Activated CD4-positive, alpha-beta T cell treated with anti-CD3 and anti-CD28 coated beads for 36 hours (primary cell): ENCODE results near the gene LTK. TPM values are rescaled to one million over a fixed set of nuclear protein-coding genes. Genes with fewer than 3 reads are reported as not detected.

ENCODE experiments used
- ATAC-seq: fragments of 200-7000 bp; cut with Tn5 transposase; one replicate; pipeline ENCODE4 v1.10.0; 2021; ENCODE audit warnings: mild to moderate bottlenecking, moderate library complexity
- CTCF ChIA-PET: fragments of 350-600 bp; sonication (Branson Sonifier 250); formaldehyde crosslinking; loops from one replicate; lab custom pipeline; 2021; ENCODE audit warnings: antibody characterized with exemption; lab: Charles Lee
- POLR2A ChIA-PET: fragments of 350-600 bp; sonication (Branson Sonifier 250); formaldehyde crosslinking; loops from one replicate; lab custom pipeline; 2021; ENCODE audit warnings: antibody characterized with exemption, inconsistent platforms; lab: Charles Lee
- DNase-seq: peaks from one replicate; pipeline ENCODE4 v3.0.0-alpha.2; 2020
- H3K27ac Mint-ChIP-seq: one replicate; pipeline ENCODE4 v1.8.0; 2021; ENCODE audit warnings: mixed read lengths
- H3K27me3 Mint-ChIP-seq: one replicate; pipeline ENCODE4 v1.8.0; 2021; ENCODE audit warnings: mixed read lengths
- H3K36me3 Mint-ChIP-seq: one replicate; pipeline ENCODE4 v1.8.0; 2021; ENCODE audit warnings: low read depth, mixed read lengths
- H3K4me1 Mint-ChIP-seq: one replicate; pipeline ENCODE4 v1.8.0; 2021; ENCODE audit warnings: mixed read lengths
- H3K4me3 Mint-ChIP-seq: one replicate; pipeline ENCODE4 v1.8.0; 2021; ENCODE audit warnings: mild to moderate bottlenecking, moderate library complexity, mixed read lengths
- H3K9me3 Mint-ChIP-seq: one replicate; pipeline ENCODE4 v1.8.0; 2021; ENCODE audit warnings: low read depth, mixed read lengths
- intact Hi-C, 2 experiments: fragments of 100-400 bp; cut with DNase I in 1 of 2; cut with micrococcal nuclease in 1 of 2; formaldehyde crosslinking; loops; one replicate each; pipeline versions ENCODE4 v1.14.2 to v1.15.1; 2022 to 2024; cut with DNase I, micrococcal nuclease
- total RNA-seq, 2 experiments: library from RNA; stranded (reverse); gene quantifications; one replicate each; pipeline ENCODE4 v1.2.3, GENCODE V29; 2021

LTK gene
- total RNA-seq, 2 experiments from 2014 or later, result 0.11 TPM; not detected in 1

DNA sequence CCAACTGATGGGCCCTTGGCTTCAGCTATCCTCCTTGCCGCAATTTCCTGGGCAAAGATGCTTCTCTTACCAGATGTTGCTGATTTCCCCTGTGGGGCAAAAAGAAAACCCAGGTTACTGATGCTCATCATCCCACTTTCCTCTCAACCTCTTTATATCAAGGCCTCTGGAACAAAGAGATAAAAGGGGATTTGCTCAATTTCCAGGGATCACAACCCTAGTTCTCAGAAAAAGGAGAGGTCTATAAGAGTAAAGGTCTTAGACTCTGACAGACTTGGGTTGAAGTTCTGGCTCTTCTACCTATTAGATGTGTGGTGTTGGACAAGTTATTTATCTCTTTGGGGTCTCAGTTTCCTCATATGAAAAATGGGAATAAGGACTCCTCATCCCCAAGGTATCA is 21.9 kb upstream of the LTK start:
- ATAC-seq, result no peak
- peaks cover 25% of the 10 kb centered on the region for H3K36me3 Mint-ChIP-seq
- H3K27me3 Mint-ChIP-seq, result no peaks in the 10 kb centered on the region
- no peak overlapping the region for H3K27ac Mint-ChIP-seq
- no peaks in the 10 kb centered on the region for H3K9me3 Mint-ChIP-seq
- ChIA-PET CTCF (interaction anchor here (1.1 kb wide), 1 partner anchor 14 kb away, joined by 3 read pairs; no protein-coding TSS in a partner anchor), POLR2A (no interaction called here)
- intact Hi-C loops, result no loop called here
- H3K4me3 Mint-ChIP-seq, result no peak overlapping the region
- no peaks in the 10 kb centered on the region for H3K4me1 Mint-ChIP-seq
- no peak for DNase-seq

DNA sequence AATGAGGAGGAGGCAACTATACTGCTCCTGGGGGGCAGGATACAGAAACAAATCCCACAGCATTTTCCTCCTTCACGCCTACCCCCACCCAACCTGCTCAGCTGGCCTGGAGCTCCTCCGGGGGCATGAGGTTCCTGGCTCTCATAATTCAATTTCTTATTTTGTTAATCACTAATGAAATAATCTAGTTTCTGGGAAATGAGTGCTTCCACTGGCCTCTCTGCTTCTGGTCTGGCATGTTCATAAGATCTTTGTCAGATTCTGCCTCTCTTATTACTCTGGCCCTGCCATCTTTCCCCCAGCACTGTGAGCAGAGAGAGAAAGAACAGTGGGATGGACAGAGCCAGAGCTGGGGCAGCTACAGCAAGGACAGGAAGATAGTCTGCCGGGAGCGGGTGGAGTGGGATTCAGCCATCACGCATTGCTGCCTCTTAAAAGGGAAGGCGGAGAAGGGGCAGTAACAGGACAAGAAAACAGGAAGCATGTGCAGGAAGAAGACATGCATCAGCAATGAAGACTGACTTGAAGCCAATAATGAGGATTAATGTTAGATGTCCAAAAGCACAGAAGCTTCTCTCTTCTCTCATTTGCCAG is 16.8 kb upstream of the LTK start:
- DNase-seq, result no peak
- H3K27ac Mint-ChIP-seq, result no peak overlapping the region
- H3K9me3 Mint-ChIP-seq, result no peaks in the 10 kb centered on the region
- intact Hi-C loops, result no loop called here
- no peaks in the 10 kb centered on the region for H3K27me3 Mint-ChIP-seq
- peaks cover 41% of the 10 kb centered on the region for H3K36me3 Mint-ChIP-seq
- no peak overlapping the region for H3K4me3 Mint-ChIP-seq
- H3K4me1 Mint-ChIP-seq, result no peaks in the 10 kb centered on the region
- ChIA-PET CTCF (interaction anchor here (1.2 kb wide), 1 partner anchor 65 kb away, joined by 6 read pairs; no protein-coding TSS in a partner anchor), POLR2A (no interaction called here)
- no peak for ATAC-seq

DNA sequence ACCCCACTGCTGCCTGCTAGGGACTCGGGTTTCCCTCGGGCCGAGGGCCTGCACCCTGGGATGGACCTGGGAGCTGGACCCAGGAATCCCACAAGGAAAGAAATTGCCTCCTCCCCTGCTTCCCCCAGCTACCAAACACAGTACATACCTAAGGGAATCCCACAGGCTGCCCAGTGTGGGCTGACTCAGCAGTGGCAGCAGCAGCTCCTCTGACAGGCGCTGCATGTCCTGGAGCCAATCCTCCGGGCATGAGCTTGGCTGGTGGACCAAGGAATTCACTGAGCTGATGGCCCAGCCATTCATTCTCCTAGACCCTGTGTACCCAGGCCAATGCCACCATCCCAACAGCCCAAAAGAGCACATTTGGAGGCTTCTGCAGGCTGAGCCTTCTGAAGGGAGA is 9.5 kb upstream of the LTK start:
- intact Hi-C loops, result no loop called here
- Mint-ChIP-seq H3K9me3 (no peaks in the 10 kb centered on the region), H3K4me3 (no peak overlapping the region), H3K36me3 (peaks cover 33% of the 10 kb centered on the region), H3K4me1 (no peaks in the 10 kb centered on the region), H3K27me3 (no peaks in the 10 kb centered on the region), H3K27ac (no peak overlapping the region)
- no peak for DNase-seq
- CTCF ChIA-PET, result interaction anchor here (0.7 kb wide), 1 partner anchor 33 kb away, joined by 6 read pairs; no protein-coding TSS in a partner anchor
- POLR2A ChIA-PET, result no interaction called here
- ATAC-seq, result no peak

DNA sequence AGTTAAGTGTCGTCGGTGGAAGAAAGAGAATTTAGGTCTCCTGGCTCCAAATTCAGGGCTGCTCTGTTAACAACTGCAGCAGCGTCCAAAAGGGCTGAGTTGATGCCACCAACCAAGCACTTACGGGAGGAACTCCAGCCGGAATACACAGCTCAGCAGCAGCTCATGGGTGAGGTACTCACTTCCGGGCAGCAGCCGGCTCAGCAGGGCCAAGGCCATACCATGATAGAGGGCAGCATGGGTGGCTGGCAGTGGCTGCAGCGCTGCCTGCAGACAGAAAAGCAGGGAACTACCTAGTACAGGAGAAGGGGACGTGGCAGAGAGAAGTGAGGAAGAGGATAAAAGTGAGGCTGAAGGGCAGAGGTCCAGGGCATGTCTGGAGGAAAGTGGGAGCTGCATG is 8.0 kb upstream of the LTK start:
- POLR2A ChIA-PET, result no interaction called here
- no peak for DNase-seq
- H3K36me3 Mint-ChIP-seq, result peaks cover 28% of the 10 kb centered on the region
- no peaks in the 10 kb centered on the region for H3K4me1 Mint-ChIP-seq
- no peak for ATAC-seq
- H3K27ac Mint-ChIP-seq, result no peak overlapping the region
- H3K27me3 Mint-ChIP-seq, result no peaks in the 10 kb centered on the region
- intact Hi-C loops, result no loop called here
- H3K9me3 Mint-ChIP-seq, result no peaks in the 10 kb centered on the region
- no peak overlapping the region for H3K4me3 Mint-ChIP-seq
- CTCF ChIA-PET, result interaction anchor here (1.1 kb wide), 1 partner anchor 14 kb away, joined by 3 read pairs; no protein-coding TSS in a partner anchor

DNA sequence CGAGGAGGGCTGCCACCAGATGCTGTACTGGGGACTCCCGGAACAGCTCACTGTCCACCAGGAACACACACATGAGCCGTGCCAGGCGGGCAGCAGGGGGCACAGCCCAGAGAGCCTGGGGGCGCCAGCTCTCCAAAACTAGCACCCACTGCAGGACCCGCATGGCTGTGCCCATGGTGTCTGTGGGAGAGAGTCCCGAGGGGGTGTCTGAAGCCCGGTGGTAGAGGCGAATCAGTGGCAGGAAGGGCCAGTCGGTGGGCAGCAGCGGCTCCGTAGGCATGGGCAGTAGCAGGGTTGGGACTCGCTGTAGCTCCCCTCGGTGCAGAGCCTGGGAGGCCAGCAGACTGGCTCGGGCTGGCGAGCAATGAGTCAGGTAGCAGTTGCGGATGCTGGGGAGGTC is 7.0 kb upstream of the LTK start:
- Mint-ChIP-seq H3K9me3 (no peaks in the 10 kb centered on the region), H3K4me1 (no peaks in the 10 kb centered on the region), H3K36me3 (peaks cover 20% of the 10 kb centered on the region), H3K4me3 (no peak overlapping the region), H3K27me3 (no peaks in the 10 kb centered on the region), H3K27ac (no peak overlapping the region)
- POLR2A ChIA-PET, result no interaction called here
- intact Hi-C loops, result no loop called here
- no peak for DNase-seq
- CTCF ChIA-PET, result interaction anchor here (0.7 kb wide), 1 partner anchor 398 kb away, joined by 3 read pairs; no protein-coding TSS in a partner anchor
- ATAC-seq, result no peak

DNA sequence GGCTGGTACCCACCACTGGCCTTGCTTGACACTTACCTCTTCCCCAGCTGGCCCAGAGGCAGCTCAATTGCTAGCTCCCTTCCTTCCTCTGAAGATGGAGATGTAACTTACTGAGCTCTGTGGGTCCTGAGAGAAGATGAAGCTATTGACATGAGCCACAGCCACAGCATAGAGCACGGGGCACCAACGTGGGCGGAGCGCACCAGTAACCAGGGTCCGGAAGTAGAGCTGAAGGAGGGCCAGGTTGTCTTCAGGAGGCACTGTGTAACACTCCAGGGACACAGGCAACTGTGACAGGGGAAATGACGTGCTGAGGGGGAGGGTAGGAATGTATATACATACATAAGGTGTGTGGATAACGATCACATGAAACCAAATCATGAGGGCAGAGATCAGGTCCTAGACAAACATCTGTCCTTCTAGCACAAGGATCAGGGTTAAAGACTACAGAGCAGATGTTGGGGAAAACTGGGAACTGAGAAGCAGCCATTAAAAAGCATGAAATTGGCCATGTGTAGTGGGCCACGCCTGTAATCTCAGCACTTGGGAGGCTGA is 4.3 kb upstream of the LTK start:
- H3K4me1 Mint-ChIP-seq, result peaks cover 12% of the 10 kb centered on the region
- no peak overlapping the region for H3K27ac Mint-ChIP-seq
- ChIA-PET CTCF (interaction anchor here (0.7 to 1.8 kb wide), 3 partner anchors 52 to 376 kb away, joined by 4 read pairs; no protein-coding TSS in a partner anchor), POLR2A (no interaction called here)
- H3K36me3 Mint-ChIP-seq, result peaks cover 20% of the 10 kb centered on the region
- H3K9me3 Mint-ChIP-seq, result no peaks in the 10 kb centered on the region
- no peak overlapping the region for H3K4me3 Mint-ChIP-seq
- intact Hi-C loops, result no loop called here
- DNase-seq (no peak), ATAC-seq (no peak)
- H3K27me3 Mint-ChIP-seq, result peaks cover 7% of the 10 kb centered on the region

DNA sequence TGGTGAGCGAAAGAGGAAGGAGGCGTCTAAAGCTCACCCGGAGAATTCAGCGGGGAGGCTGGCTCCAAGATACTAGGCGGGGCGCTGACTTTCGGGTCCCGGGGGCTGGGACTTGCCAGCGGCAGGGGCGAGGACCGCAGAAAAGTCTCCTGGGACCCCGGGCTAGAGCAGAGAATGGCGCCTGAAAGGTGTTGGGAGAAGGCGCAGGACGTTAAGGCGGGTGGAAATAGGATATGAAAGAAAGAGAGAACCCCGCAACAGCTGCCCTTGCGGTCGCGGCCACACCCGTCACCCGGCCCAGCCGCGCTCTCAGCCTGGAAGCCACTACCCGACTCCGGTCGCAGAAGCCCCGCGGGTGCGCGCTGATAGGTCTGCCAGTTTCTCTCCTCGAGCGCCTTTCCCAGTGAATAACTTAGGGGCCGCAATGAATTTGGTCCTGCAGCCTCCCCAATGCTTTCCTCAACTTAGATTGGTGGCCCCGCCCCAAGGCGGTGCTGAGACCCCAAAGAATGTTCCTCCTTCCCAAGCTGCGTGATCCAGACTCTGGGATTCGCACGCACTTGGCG is 604 bp downstream of the LTK start:
- H3K9me3 Mint-ChIP-seq, result no peaks in the 10 kb centered on the region
- H3K36me3 Mint-ChIP-seq, result peaks cover 6% of the 10 kb centered on the region
- H3K4me1 Mint-ChIP-seq, result peaks cover 22% of the 10 kb centered on the region
- peaks cover 30% of the 10 kb centered on the region for H3K27me3 Mint-ChIP-seq
- H3K4me3 Mint-ChIP-seq, result peak overlapping the region; percentile 52
- intact Hi-C loops, result loop anchor here in 1 of 2 experiments (1.0 to 2.0 kb wide), 2 partner anchors 11 to 46 kb away; partner anchors contain the start of gene TYRO3
- no peak overlapping the region for H3K27ac Mint-ChIP-seq
- no peak for ATAC-seq
- DNase-seq, result peak; percentile 52
- CTCF ChIA-PET, result interaction anchor here (1.6 kb wide), 1 partner anchor 47 kb away, joined by 17 read pairs; no protein-coding TSS in a partner anchor
- POLR2A ChIA-PET, result interaction anchor here (0.5 kb wide), 1 partner anchor 86 kb away, joined by 6 read pairs; no protein-coding TSS in a partner anchor

DNA sequence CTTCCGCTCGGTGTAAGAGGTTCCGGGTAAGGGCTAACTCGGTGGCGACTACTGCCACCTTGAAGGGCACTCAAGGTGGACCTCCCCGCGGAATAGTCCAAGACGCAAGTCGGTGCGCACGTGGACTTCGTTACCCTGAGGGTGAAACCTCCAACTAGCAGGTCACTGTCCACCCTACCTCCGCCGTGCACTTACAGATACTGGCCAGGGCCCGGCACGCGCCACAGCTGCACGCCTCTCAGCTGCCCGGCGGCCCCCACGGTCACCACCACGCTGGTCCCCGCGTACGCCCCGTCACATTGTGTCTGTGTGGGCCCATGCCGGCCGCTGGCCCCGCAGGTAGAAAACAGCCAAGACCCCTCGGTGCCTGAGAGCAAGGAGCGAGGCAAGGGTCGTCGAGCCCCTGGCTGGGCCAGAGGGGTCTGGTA is 1.1 kb downstream of the LTK start:
- DNase-seq, result no peak
- ATAC-seq, result no peak
- intact Hi-C loops, result loop anchor here in 1 of 2 experiments (1.0 to 2.0 kb wide), 2 partner anchors 10 to 46 kb away; partner anchors contain the start of gene TYRO3
- Mint-ChIP-seq H3K36me3 (peaks cover 6% of the 10 kb centered on the region), H3K27ac (no peak overlapping the region), H3K4me1 (peaks cover 22% of the 10 kb centered on the region), H3K27me3 (peaks cover 32% of the 10 kb centered on the region), H3K4me3 (peak overlapping the region; percentile 52), H3K9me3 (no peaks in the 10 kb centered on the region)
- POLR2A ChIA-PET, result no interaction called here
- CTCF ChIA-PET, result interaction anchor here (1.6 kb wide), 1 partner anchor 47 kb away, joined by 17 read pairs; no protein-coding TSS in a partner anchor

DNA sequence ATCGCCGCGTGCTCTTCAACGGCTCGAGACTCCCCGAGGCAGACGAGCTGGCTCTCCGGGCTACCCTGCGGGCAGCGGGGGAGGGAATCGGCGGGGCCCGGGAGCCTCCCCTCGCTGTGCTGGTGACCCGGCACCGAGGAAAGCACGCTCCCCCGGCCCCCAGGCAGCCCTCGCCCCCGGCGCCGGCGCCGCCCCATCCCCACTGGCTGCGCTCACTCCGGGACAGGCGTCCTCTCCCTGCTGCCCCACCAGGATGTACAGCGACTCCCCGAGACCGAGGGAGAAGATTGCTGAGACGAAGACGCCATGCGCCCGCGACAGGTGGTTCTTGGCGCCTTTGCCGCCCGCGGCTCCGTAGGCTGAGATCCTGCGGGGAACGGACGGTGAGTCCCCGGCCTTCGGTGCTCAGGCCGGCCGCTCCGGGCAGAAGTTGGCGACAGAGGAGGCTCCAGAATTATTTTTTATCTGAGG is 1.7 kb downstream of the LTK start:
- Mint-ChIP-seq H3K27ac (no peak overlapping the region), H3K27me3 (peaks cover 32% of the 10 kb centered on the region), H3K9me3 (no peaks in the 10 kb centered on the region), H3K4me1 (peaks cover 22% of the 10 kb centered on the region), H3K36me3 (peaks cover 4% of the 10 kb centered on the region), H3K4me3 (peak overlapping the region; percentile 52)
- ChIA-PET POLR2A (no interaction called here), CTCF (interaction anchor here (1.1 kb wide), 1 partner anchor 48 kb away, joined by 3 read pairs; no protein-coding TSS in a partner anchor)
- peak; percentile 34 for ATAC-seq
- intact Hi-C loops, result loop anchor here in 1 of 2 experiments (1.0 to 2.0 kb wide), 2 partner anchors 10 to 47 kb away; partner anchors contain the start of gene TYRO3
- peak; percentile 52 for DNase-seq

DNA sequence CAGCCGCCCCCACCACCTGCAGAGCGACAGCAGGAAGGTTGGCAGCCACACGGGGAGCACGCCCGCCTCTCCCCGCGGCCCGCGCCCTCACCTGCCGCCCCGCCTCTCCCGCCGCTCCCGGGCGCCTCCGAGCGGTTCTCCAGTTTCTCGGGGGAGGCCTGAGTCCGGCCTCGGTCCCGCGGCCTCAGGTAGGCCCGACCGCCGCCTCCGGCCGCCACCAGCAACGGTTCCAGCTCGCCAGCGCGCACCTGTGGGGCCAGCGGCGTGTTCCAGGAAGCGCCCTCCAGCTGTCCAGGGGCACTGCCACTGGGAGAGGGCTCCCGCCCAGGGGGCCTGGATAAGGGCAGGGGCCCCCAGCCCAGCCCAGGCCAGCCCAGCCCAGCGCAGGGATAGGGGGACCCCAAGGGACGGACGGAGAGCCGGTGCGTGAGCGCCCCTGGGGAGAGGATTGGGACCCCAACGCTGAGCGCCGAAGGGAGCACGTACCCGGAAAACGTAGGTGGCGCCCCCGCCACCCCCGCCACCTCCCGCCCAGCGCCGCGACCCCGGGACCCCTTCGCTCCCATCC is 2.2 kb downstream of the LTK start:
- Mint-ChIP-seq H3K27ac (no peak overlapping the region), H3K4me3 (no peak overlapping the region), H3K27me3 (peaks cover 32% of the 10 kb centered on the region), H3K4me1 (peaks cover 22% of the 10 kb centered on the region), H3K36me3 (peaks cover 3% of the 10 kb centered on the region), H3K9me3 (no peaks in the 10 kb centered on the region)
- intact Hi-C loops, result no loop called here
- CTCF ChIA-PET, result interaction anchor here (1.1 to 1.2 kb wide), 2 partner anchors 45 to 47 kb away, joined by 3 to 4 read pairs; no protein-coding TSS in a partner anchor
- ATAC-seq (no peak), DNase-seq (no peak)
- POLR2A ChIA-PET, result interaction anchor here (1.3 kb wide), 1 partner anchor 21 kb away, joined by 3 read pairs; no protein-coding TSS in a partner anchor

DNA sequence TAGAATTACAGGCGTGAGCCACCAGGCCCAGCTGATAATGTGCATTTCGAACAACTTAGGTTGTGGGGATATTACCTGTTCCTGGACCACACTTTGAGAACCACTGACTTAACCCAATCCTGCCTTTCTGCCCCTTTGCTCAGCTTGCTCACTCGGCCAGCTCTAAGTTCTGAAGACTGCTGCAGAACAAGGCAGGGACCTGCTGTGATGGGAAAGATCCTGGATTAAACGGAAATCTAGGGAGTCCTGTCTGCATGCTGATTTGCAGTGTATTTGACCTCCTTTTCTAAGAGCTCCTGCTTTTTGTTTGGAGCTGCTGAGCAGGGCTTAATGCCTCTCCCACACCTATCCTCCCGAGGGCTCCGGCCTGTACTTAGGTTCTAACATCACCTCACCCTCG is 2.9 kb downstream of the LTK start:
- no peak overlapping the region for H3K4me3 Mint-ChIP-seq
- intact Hi-C loops, result no loop called here
- peaks cover 22% of the 10 kb centered on the region for H3K4me1 Mint-ChIP-seq
- no peaks in the 10 kb centered on the region for H3K9me3 Mint-ChIP-seq
- DNase-seq (no peak), ATAC-seq (no peak)
- POLR2A ChIA-PET, result interaction anchor here (0.6 to 1.3 kb wide), 2 partner anchors 21 to 344 kb away, joined by 3 read pairs; no protein-coding TSS in a partner anchor
- CTCF ChIA-PET, result interaction anchor here (1.1 to 1.2 kb wide), 2 partner anchors 45 to 47 kb away, joined by 3 to 4 read pairs; no protein-coding TSS in a partner anchor
- peaks cover 3% of the 10 kb centered on the region for H3K36me3 Mint-ChIP-seq
- no peak overlapping the region for H3K27ac Mint-ChIP-seq
- peaks cover 33% of the 10 kb centered on the region for H3K27me3 Mint-ChIP-seq
